Measurements from ENCODE around the gene STX5.

The STX5 gene

DNA sequence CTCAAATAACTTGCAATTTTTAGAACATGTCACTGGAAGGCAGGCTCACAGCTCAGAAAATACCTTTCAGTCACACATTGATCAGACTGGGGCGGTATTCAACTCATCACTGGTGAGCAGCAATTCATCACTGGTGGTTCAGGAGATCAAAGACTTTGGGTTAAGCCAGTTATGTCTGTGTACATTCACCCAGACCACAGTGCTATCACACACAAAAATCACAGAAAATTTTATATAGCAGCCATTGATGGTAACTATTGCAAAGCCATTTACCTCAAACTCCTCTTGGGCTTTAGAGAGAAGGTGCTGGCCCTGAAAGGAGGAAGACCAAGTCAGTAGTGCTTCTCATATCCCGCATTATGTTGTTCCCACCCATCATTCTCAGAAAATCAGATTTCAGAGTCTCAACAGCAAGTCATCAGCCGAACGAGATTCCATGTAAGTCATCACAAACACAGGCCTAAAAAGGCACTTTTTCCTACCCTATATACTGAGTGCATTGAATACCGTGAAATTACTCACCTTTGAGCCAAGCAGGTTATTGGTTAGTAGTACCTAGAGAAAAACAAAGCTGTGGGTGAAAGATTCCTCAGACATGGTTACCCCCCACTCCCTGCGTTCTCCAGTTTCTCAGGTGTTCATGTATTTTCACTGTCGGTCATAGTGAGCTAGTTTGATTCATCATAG is 21.6 kb upstream of the STX5 start:
- TF ChIP-seq, protein P1, sequence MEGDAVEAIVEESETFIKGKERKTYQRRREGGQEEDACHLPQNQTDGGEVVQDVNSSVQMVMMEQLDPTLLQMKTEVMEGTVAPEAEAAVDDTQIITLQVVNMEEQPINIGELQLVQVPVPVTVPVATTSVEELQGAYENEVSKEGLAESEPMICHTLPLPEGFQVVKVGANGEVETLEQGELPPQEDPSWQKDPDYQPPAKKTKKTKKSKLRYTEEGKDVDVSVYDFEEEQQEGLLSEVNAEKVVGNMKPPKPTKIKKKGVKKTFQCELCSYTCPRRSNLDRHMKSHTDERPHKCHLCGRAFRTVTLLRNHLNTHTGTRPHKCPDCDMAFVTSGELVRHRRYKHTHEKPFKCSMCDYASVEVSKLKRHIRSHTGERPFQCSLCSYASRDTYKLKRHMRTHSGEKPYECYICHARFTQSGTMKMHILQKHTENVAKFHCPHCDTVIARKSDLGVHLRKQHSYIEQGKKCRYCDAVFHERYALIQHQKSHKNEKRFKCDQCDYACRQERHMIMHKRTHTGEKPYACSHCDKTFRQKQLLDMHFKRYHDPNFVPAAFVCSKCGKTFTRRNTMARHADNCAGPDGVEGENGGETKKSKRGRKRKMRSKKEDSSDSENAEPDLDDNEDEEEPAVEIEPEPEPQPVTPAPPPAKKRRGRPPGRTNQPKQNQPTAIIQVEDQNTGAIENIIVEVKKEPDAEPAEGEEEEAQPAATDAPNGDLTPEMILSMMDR (IDR thresholded peaks at IDR 0.05; ENCODE audit: low read depth, low read length), result no peak
- H3K4me3 ChIP-seq (replicated peaks in 1 of 2; ENCODE audit: low read depth in 2 of 2, low read length in 2 of 2), result peak overlapping the region in 1 of 2 donors; percentile 85
- DNase-seq (ENCODE audit: low read depth in 2 of 2), result no peak

DNA sequence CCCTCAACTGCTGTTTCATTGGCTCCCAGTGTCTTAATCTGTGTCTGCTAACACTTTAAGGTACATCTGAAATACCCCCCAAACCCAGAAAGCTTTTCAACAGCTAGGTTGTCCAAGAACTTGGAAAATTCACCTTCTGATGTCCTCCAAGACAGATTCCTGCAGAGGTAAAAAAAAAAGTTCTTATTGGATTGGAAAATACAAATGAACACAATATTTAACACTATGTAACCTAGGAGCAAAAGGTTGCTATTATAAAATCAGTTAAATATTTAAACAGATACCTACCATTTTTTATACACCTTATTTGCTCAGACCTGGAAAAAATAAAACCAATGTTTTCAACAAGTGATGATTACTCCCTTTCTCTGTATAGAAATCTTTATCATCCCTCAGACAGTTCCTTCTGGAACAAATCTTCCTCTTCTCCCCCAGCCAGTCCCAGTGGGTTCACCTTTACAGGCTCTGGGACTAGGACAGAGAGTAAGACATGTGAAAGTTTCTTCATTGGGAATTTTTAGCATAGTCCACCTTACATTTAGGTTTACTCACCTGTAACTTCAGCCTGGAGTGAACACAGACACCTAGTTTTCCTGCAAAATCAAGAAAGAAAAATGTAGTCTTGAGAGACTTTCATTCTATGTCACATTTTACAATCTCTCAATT is 20.8 kb upstream of the STX5 start:
- no peak overlapping the region for H3K4me3 ChIP-seq (replicated peaks in 1 of 2; ENCODE audit: low read depth in 2 of 2, low read length in 2 of 2)

DNA sequence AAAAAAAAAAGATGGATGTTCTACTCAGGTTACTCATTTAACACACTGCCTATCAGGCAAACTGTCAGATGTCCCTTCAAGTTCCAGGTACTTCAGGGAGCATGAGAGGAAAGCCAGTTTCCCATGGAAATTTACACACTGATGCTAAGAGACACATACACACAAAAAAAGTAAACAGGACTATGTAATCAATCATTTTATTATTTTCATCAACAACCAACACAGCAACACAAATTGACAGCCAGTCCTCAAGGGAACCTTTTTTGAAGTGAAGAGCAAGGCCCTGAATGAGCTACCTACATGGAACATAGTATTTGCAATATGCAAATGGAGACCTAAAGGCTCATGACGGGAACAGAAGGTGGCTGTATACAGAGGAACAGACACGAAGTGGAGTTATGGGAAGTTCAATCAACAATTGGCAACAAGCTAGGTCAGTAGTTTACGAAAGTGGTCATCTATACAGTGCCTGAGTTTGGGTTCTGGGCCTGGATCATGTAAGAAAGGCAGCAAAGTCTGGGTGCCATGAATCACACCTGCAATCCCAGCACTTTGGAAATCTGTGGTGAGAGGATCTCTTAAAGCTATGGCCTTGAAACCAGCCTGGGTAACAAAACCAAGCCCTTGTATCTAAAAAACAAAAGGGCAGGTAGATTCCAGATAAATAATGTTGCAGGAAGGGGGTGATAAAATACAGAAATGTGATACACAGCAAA is 20.1 kb upstream of the STX5 start:
- H3K4me3 ChIP-seq (replicated peaks in 1 of 2; ENCODE audit: low read depth in 2 of 2, low read length in 2 of 2), result no peak overlapping the region
- TF ChIP-seq, protein P1 (IDR thresholded peaks at IDR 0.05; ENCODE audit: low read depth, low read length), result no peak
- DNase-seq (ENCODE audit: low read depth in 2 of 2), result no peak

More for the DNA sequence above, 20.8 kb upstream of the STX5 start:
- TF ChIP-seq, protein P1 (IDR thresholded peaks at IDR 0.05; ENCODE audit: low read depth, low read length), result no peak
- no peak for DNase-seq (ENCODE audit: low read depth in 2 of 2)

DNA sequence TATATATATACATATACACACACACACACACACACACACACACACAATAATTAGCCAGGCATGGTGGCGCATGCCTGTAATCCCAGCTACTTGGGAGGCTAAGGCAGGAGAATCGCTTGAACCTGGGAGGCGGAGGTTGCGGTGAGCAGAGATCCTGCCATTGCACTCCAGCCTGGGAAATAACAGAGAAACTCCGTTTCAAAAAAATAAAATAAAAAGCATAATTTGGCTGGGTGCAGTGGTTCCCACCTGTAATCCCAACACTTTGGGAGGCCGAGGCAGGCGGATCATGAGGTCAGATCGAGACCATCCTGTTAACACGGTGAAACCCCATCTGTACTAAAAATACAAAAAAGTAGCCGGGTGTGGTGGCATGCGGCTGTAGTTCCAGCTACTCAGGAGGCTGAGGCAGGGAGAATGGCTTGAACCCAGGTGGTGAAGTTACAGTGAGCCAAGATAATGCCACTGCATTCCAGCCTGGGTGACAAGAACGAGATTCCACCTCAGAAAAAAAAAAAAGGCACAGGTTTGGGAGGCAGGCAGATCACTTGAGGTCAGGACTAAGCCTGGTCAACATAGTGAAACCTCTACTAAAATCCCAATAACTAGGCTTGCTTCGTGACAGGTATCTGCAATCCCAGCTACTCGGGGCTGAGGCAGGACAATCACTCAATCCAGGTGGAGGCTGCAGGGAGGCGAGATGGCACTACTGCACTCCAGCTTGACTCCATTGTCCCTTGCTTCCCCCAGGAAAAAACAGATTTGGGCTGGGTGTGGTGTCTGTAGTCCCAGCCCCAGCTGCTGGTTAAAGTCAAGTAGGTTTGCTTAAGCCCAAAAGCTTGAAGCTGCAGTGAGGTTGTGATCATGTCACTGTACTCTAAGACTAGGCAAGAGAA is 19.3 kb upstream of the STX5 start:
- DNase-seq (ENCODE audit: low read depth in 2 of 2), result no peak
- TF ChIP-seq, protein P1 (IDR thresholded peaks at IDR 0.05; ENCODE audit: low read depth, low read length), result no peak
- no peak overlapping the region for H3K4me3 ChIP-seq (replicated peaks in 1 of 2; ENCODE audit: low read depth in 2 of 2, low read length in 2 of 2)

DNA sequence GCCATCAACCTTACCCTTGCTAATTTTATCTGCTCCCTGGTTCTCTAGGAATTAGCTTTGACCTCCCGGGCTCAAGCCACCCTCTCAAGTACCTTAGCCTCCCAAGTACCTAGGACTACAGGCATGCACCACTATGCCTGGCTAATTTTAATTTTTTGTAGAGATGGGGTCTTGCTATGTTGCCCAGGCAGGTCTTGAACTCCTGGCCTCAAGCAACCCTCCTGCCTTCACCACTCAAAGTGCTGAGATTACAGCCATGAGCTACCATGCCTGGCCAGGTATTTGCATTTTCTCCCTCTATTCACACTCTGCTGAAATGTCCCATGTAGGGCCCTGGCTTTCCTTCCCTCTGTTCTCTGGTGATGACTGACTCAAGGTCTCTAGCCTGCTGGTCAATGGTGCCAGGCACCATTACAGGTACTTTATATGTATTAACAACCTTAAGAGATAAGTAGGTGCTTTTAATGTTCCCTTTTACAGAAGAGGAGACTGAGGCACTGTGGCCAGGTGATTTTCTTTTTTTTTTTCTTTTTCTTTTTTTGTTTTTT is 16.0 kb upstream of the STX5 start:
- H3K4me3 ChIP-seq (replicated peaks in 1 of 2; ENCODE audit: low read depth in 2 of 2, low read length in 2 of 2), result no peak overlapping the region
- DNase-seq (ENCODE audit: low read depth in 2 of 2), result no peak
- TF ChIP-seq, protein P1 (IDR thresholded peaks at IDR 0.05; ENCODE audit: low read depth, low read length), result no peak

DNA sequence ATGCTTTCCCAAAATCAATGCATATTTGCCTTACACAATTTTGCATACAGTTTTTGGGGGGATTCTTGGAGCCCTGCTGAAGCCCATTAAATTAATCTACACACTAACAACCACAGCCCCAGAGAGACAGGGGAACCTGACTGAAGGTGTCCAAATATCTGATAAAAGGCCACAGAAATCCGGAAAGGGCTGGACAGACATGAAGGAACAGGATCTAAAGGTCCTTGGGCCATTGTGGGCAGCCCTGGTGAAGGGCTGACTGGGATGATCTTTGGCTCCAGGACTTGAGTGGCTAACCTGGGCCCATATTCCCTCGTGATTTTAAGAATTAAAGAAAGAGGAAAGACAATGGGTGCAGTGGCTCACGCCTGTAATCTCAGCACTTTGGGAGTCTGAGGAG is 14.3 kb upstream of the STX5 start:
- no peak for DNase-seq (ENCODE audit: low read depth in 2 of 2)
- no peak overlapping the region for H3K4me3 ChIP-seq (replicated peaks in 1 of 2; ENCODE audit: low read depth in 2 of 2, low read length in 2 of 2)

More for the DNA sequence above, 14.3 kb upstream of the STX5 start:
- TF ChIP-seq, protein P1 (IDR thresholded peaks at IDR 0.05; ENCODE audit: low read depth, low read length), result no peak

All from cardiac fibroblast (primary cell).